Duodenal mucosa (tissue), 2 donors: ENCODE measurements around the gene VASP.

Experiments used
- H3K27ac ChIP-seq: one replicate; pipeline ENCODE4 v1.7.0; 2013; ENCODE audit warnings: low read depth, low read length
- H3K27me3 ChIP-seq, 2 donors: one replicate each; pipeline ENCODE4 v1.7.0; 2013; ENCODE audit warnings: low read length in 2 of 2, control low read depth in 1 of 2; ENCODE audit not compliant: insufficient read depth in 2 of 2, control insufficient read depth in 1 of 2
- H3K36me3 ChIP-seq, 2 donors: one replicate each; pipeline ENCODE4 v1.7.0; 2013; ENCODE audit warnings: low read length in 2 of 2, control low read depth in 1 of 2; ENCODE audit not compliant: insufficient read depth in 2 of 2, control insufficient read depth in 1 of 2
- H3K4me1 ChIP-seq, 2 donors: one replicate each; pipeline ENCODE4 v1.7.0; 2013; ENCODE audit warnings: low read length in 2 of 2, control low read depth in 1 of 2; ENCODE audit not compliant: insufficient read depth in 2 of 2, control insufficient read depth in 1 of 2
- H3K4me3 ChIP-seq, 2 donors: one replicate each; pipeline ENCODE4 v1.7.0; 2013; ENCODE audit warnings: low read length in 2 of 2, low read depth in 1 of 2
- H3K9ac ChIP-seq, 2 donors: one replicate each; pipeline ENCODE4 v1.7.0; 2013; ENCODE audit warnings: low read length in 2 of 2, low read depth in 1 of 2
- H3K9me3 ChIP-seq, 2 donors: one replicate each; pipeline ENCODE4 v1.7.0; 2013; ENCODE audit warnings: low read length in 2 of 2, control low read depth in 1 of 2; ENCODE audit not compliant: control insufficient read depth in 1 of 2

VASP gene

DNA sequence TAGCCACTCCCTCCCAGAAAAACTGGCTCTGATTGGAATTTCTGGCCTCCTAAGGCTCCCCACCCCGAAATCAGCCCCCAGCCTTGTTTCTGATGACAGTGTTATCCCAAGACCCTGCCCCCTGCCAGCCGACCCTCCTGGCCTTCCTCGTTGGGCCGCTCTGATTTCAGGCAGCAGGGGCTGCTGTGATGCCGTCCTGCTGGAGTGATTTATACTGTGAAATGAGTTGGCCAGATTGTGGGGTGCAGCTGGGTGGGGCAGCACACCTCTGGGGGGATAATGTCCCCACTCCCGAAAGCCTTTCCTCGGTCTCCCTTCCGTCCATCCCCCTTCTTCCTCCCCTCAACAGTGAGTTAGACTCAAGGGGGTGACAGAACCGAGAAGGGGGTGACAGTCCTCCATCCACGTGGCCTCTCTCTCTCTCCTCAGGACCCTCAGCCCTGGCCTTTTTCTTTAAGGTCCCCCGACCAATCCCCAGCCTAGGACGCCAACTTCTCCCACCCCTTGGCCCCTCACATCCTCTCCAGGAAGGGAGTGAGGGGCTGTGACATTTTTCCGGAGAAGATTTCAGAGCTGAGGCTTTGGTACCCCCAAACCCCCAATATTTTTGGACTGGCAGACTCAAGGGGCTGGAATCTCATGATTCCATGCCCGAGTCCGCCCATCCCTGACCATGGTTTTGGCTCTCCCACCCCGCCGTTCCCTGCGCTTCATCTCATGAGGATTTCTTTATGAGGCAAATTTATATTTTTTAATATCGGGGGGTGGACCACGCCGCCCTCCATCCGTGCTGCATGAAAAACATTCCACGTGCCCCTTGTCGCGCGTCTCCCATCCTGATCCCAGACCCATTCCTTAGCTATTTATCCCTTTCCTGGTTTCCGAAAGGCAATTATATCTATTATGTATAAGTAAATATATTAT is 33.3 kb upstream of the VASP start:
- peaks cover 13 to 25% of the 10 kb centered on the region in 2 donors for H3K4me1 ChIP-seq
- no peak overlapping the region for H3K4me3 ChIP-seq
- H3K9ac ChIP-seq: no peak overlapping the region
- no peaks in the 10 kb centered on the region for H3K9me3 ChIP-seq
- no peak overlapping the region for H3K27ac ChIP-seq
- peaks cover 0 to 7% of the 10 kb centered on the region in 2 donors for H3K27me3 ChIP-seq
- no peaks in the 10 kb centered on the region for H3K36me3 ChIP-seq

DNA sequence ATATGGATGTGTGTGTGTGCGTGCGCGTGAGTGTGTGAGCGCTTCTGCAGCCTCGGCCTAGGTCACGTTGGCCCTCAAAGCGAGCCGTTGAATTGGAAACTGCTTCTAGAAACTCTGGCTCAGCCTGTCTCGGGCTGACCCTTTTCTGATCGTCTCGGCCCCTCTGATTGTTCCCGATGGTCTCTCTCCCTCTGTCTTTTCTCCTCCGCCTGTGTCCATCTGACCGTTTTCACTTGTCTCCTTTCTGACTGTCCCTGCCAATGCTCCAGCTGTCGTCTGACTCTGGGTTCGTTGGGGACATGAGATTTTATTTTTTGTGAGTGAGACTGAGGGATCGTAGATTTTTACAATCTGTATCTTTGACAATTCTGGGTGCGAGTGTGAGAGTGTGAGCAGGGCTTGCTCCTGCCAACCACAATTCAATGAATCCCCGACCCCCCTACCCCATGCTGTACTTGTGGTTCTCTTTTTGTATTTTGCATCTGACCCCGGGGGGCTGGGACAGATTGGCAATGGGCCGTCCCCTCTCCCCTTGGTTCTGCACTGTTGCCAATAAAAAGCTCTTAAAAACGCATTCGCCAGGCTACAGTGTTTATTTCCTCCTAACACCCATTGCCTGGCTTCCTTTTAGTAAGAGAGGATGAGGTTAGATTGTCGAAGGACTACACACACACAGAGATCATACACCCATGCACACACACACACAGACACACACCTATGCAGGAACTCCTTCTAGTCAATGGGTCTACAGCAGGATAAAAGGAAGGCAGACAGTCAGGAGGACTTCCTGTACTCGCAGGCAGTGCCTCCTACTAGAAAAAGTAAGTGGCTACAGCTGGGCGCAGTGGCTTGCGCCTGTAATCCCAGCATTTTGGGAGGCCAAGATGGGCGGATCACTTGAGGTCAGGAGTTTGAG is 32.4 kb upstream of the VASP start:
- H3K36me3 ChIP-seq: no peaks in the 10 kb centered on the region
- peaks cover 12 to 21% of the 10 kb centered on the region in 2 donors for H3K4me1 ChIP-seq

DNA sequence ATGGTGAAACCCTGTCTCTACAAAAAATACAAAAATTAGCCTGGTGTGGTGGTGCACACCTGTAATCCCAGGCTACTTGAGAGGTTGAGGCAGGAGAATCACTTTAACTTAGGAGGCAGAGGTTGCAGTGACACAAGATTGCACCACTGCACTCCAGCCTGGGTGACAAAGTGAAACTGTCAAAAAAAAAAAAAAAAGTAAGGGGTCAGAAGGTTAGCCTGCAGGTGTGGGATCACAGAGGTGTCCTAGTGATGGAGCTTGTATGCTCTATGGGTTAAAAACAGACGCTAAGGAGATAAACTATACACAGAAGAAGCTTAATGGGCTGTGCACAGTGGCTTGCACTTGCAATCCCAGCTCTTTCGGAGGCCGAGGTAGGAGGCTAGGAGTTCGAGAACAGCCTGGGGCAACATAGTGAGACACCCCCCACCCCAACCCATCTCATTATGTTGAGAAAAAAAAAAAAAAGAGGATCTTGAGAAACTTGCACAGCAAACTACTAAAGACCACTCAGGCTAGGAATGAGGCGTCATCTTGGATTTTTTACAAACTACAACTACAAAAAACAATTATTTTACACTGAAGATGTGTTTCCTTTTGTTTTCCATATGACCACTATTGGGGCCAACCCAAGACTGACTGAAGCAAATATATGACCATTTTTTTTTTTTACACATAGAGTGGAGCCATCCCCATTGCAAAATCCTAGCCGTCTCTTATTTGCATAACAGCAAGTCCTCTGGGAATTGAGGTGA is 31.6 kb upstream of the VASP start:
- Histone ChIP-seq H3K9me3 (no peaks in the 10 kb centered on the region), H3K27me3 (peaks cover 0 to 7% of the 10 kb centered on the region in 2 donors), H3K27ac (no peak overlapping the region), H3K4me3 (no peak overlapping the region), H3K36me3 (no peaks in the 10 kb centered on the region), H3K4me1 (peaks cover 6 to 13% of the 10 kb centered on the region in 2 donors), H3K9ac (no peak overlapping the region)

More for the DNA sequence above, 32.4 kb upstream of the VASP start:
- no peak overlapping the region for H3K4me3 ChIP-seq
- H3K27ac ChIP-seq: no peak overlapping the region
- no peaks in the 10 kb centered on the region for H3K9me3 ChIP-seq
- no peak overlapping the region for H3K9ac ChIP-seq
- H3K27me3 ChIP-seq: peaks cover 0 to 7% of the 10 kb centered on the region in 2 donors

DNA sequence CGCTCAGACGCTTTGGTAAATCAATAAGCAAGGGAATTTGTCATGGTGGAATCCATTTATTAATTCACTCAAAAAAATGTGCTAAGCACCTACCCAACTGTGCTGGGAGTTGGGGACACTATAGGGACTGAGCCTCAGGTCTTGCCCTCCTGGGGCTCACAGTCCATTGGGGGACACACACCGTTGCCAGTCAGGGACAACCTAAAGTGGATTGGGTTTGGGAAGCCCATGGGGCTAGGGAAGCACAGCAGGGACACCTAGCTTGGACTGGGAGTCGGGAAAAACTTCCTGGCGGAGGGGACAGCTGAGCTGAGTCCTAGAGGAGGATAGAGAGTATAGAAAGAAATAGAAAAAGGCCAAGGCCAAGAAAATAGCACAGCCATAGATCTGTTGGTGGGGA is 31.0 kb upstream of the VASP start:
- H3K4me1 ChIP-seq: peaks cover 6 to 12% of the 10 kb centered on the region in 2 donors
- H3K9me3 ChIP-seq: no peaks in the 10 kb centered on the region
- H3K4me3 ChIP-seq: no peak overlapping the region
- no peak overlapping the region for H3K9ac ChIP-seq
- H3K27ac ChIP-seq: no peak overlapping the region
- peaks cover 0 to 7% of the 10 kb centered on the region in 2 donors for H3K27me3 ChIP-seq
- H3K36me3 ChIP-seq: no peaks in the 10 kb centered on the region

DNA sequence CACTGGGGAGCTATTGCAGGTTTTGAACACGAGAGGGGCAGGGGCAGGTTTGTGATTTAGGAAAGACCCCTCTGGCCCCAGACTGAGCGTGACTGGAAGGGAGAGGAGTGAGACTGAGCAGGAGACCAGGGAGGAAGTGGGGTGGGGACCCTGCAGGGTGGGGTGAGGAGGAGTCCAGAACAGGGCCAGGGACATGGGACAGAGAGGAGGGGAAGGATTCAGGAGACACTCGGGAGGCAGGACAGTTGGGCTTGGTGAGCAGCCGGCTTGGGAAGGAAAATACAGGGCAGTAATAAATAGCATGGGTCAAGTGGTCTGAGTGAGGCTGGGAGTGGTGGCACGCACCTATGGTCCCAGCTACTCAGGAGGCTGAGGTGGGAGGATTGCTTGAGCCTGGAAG is 30.1 kb upstream of the VASP start:
- H3K27ac ChIP-seq: no peak overlapping the region

DNA sequence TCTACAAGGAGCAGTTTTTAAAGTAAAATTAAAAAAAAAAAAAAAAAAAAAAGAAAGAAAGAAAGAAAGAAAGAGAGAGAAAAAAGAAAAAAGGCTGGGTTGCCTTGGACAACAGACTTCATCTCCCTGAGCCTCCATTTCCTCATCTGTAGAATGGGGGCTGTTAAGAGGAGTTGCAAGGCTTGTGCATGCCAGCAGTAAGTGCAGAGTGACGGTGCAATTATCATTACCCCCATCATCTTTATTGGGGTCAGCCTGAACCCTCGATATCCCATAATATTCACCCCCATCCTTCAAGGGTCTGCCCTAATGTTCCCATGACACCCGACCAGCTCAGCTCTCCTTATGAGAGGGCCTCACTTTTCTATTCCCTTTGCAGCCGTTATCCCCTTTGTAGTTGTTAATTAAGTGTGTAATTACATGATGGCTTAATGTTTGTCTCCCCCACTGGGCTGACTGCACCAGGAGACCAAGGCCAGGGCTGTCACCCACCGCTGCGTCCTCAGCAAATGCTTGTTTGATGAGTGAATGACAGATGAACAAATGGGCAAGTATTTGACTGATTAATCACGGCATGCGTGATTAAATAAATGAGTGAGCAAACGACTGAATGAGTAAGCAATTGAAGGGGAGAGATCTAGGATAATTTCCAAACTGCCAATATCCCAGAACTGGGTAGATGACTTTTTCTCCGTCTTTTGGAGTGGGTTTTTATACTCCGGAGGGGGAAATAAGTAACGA is 29.4 kb upstream of the VASP start:
- H3K9ac ChIP-seq: peak overlapping the region; percentile 63 to 86

More for the DNA sequence above, 30.1 kb upstream of the VASP start:
- no peak overlapping the region for H3K4me3 ChIP-seq
- H3K27me3 ChIP-seq: peaks cover 0 to 7% of the 10 kb centered on the region in 2 donors
- no peaks in the 10 kb centered on the region for H3K9me3 ChIP-seq
- no peaks in the 10 kb centered on the region for H3K36me3 ChIP-seq
- no peak overlapping the region for H3K9ac ChIP-seq
- peaks cover 6 to 12% of the 10 kb centered on the region in 2 donors for H3K4me1 ChIP-seq

DNA sequence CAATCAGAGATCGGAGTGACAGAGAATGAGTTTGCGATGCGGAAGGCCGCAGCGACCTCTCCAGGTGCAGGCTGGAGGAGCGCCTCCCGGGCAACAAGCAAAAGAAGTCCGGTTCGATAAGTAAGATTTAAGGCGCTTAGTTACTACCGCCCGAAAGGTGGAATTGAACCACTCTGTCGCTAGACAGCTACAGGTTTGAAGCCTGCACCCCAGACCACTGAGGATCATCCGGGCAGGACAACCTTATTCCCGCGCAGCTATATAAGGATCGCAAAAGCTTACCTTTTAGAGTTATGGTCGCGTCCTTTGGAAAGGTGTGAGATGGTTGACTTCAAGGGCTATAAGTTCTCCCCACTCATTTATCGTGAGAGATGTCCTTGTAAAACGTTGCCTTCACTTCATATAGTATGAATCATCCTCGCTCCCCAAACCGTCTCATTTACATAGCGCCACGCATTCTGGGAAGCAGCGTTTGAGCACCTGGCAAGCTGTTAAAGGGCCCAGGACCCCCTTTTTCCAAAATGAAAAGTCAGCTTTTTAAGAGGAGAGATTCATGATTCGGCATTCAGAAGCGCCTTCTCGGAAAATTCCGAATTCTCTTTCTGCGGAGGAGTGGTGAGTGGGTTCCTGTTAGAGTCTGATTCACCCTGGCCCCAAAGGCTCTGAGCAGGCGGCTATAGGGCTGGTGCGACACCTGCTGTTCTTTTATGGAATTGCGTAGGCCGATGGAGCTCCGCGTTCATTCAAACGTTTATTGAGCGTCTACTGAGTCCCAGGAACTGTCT is 28.6 kb upstream of the VASP start:
- Histone ChIP-seq H3K27ac (peak overlapping the region; percentile 82), H3K9ac (peak overlapping the region; percentile 63 to 86), H3K4me1 (peaks cover 6 to 12% of the 10 kb centered on the region in 2 donors), H3K9me3 (no peaks in the 10 kb centered on the region), H3K27me3 (peaks cover 0 to under 1% of the 10 kb centered on the region in 2 donors), H3K36me3 (no peaks in the 10 kb centered on the region), H3K4me3 (peak overlapping the region; percentile 68 to 77)

More for the DNA sequence above, 29.4 kb upstream of the VASP start:
- Histone ChIP-seq H3K4me1 (peaks cover 6 to 12% of the 10 kb centered on the region in 2 donors), H3K36me3 (no peaks in the 10 kb centered on the region), H3K9me3 (no peaks in the 10 kb centered on the region), H3K27me3 (peaks cover 0 to 5% of the 10 kb centered on the region in 2 donors), H3K4me3 (peak overlapping the region; percentile 68 to 77), H3K27ac (peak overlapping the region; percentile 82)

DNA sequence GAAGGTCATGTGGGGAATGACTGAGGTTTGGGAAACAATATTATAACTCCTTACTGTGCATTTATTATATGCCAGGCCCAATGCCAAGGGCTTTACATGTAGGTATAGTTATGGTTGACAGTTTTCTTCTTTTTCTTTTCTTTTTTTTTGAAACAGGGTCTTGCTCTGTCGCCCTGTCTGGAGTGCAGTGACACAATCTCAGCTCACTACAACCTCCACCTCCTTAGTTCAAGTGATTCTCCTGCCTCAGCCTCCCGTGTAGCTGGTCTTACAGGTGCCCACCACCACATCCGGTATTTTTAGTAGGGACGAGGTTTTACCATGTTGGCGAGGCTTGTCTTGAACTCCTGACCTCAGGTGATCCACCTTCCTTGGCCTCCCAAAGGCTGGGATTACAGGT is 24.2 kb upstream of the VASP start:
- no peak overlapping the region for H3K27ac ChIP-seq
- no peaks in the 10 kb centered on the region for H3K9me3 ChIP-seq
- H3K27me3 ChIP-seq: no peaks in the 10 kb centered on the region
- peaks cover 6 to 7% of the 10 kb centered on the region in 2 donors for H3K4me1 ChIP-seq
- no peak overlapping the region for H3K9ac ChIP-seq
- H3K36me3 ChIP-seq: no peaks in the 10 kb centered on the region
- no peak overlapping the region for H3K4me3 ChIP-seq
